ENCODE results near the gene PCBP4.

PCBP4 gene

DNA sequence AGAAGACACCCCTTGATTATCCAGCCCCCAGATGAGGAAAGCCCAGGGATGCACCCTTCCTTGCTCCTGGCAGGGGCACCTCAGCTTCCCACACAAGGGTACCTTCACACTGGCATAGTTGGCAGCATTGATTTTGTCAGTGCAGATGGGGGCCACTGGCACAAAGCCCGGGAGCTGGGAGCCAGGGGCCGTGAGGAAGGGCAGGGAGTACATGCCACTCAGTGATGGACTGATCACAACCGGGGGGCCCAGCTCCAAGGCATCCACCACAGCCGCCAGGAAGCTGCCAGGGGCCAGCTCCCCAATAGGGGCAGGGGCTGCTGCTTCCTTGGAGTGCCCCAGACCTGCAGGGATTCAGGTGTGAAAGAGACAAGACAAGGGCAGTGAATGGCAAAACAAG lies 2.6 kb upstream of the PCBP4 start:
- H3K4me1 ChIP-seq (ENCODE audit: low read length) = peaks cover 20% of the 10 kb centered on the region
- no peak overlapping the region for H3K27ac ChIP-seq (ENCODE audit: low read length)
- H3K27me3 ChIP-seq (ENCODE audit: low read depth, low read length) = no peaks in the 10 kb centered on the region
- H2AFZ ChIP-seq (ENCODE audit: low read depth, low read length) = no peak overlapping the region
- no peaks in the 10 kb centered on the region for H3K9me3 ChIP-seq (ENCODE audit: insufficient read depth, low read length)
- peaks cover 8% of the 10 kb centered on the region for H3K79me2 ChIP-seq (ENCODE audit: low read length)
- no peak overlapping the region for H3K4me2 ChIP-seq (ENCODE audit: low read length)
- no peak overlapping the region for H3K4me3 ChIP-seq (ENCODE audit: low read length)
- no peak overlapping the region for H3K9ac ChIP-seq (ENCODE audit: low read length)
- H3K36me3 ChIP-seq (replicated peaks; ENCODE audit: low read depth, low read length) = peaks cover 5% of the 10 kb centered on the region
- no peak for TF ChIP-seq EZH2phosphoT487 (IDR thresholded peaks at IDR 0.05; ENCODE audit: low read depth)
- TF ChIP-seq, protein P1, sequence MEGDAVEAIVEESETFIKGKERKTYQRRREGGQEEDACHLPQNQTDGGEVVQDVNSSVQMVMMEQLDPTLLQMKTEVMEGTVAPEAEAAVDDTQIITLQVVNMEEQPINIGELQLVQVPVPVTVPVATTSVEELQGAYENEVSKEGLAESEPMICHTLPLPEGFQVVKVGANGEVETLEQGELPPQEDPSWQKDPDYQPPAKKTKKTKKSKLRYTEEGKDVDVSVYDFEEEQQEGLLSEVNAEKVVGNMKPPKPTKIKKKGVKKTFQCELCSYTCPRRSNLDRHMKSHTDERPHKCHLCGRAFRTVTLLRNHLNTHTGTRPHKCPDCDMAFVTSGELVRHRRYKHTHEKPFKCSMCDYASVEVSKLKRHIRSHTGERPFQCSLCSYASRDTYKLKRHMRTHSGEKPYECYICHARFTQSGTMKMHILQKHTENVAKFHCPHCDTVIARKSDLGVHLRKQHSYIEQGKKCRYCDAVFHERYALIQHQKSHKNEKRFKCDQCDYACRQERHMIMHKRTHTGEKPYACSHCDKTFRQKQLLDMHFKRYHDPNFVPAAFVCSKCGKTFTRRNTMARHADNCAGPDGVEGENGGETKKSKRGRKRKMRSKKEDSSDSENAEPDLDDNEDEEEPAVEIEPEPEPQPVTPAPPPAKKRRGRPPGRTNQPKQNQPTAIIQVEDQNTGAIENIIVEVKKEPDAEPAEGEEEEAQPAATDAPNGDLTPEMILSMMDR (IDR thresholded peaks at IDR 0.05; ENCODE audit: low read depth, low read length) = no peak
- no peaks in the 10 kb centered on the region for H4K20me1 ChIP-seq (ENCODE audit: insufficient read depth, low read length)

DNA sequence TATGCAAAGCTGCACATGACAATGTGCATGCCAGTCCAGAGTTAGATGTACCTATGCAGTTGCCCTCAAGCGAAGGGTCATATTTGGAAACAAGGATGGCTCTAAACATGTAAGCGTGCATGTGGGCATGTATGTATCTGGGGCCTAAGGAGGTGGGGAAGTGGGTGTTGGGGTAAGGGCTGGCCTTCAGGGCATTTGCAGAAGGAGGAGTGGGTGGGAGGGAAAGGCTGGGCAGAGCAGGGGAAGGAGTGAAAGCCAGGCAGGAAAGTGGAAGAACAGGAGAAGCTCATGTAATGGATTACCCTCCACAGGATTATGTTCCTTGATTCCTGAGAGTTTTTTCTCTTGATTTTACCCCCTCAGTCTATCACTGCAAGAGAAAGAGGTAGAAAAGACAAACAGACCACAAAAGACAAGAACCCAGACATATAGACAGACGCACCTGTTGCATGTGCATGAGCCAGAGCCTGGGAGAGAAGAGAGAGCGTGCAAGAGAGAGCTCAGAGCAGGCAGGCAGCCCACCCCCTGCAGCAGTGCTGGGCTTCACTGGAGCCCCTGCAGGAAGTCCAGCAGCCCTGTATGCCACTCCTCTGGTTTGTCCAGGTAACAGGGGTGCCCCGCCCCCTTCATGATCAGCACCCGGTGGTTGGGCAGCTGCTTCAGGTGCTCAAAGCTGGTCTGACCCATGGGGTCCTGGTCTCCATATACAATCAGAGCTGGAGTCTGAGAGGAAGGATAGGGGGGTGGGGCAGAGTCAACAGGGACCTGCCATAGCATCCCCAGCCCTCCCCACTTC lies 1.8 kb upstream of the PCBP4 start:
- TF ChIP-seq, protein P1 (IDR thresholded peaks at IDR 0.05; ENCODE audit: low read depth, low read length) = no peak
- no peak for TF ChIP-seq EZH2phosphoT487 (IDR thresholded peaks at IDR 0.05; ENCODE audit: low read depth)
- Histone ChIP-seq H3K79me2 (ENCODE audit: low read length) (peaks cover 8% of the 10 kb centered on the region), H3K4me1 (ENCODE audit: low read length) (peaks cover 14% of the 10 kb centered on the region), H4K20me1 (ENCODE audit: insufficient read depth, low read length) (no peaks in the 10 kb centered on the region), H3K36me3 (replicated peaks; ENCODE audit: low read depth, low read length) (peaks cover 5% of the 10 kb centered on the region), H3K4me2 (ENCODE audit: low read length) (peak overlapping the region; percentile 93; the same call in 1 of the 2 replicates), H2AFZ (ENCODE audit: low read depth, low read length) (no peak overlapping the region), H3K4me3 (ENCODE audit: low read length) (no peak overlapping the region), H3K27ac (ENCODE audit: low read length) (no peak overlapping the region), H3K27me3 (ENCODE audit: low read depth, low read length) (no peaks in the 10 kb centered on the region), H3K9ac (ENCODE audit: low read length) (no peak overlapping the region), H3K9me3 (ENCODE audit: insufficient read depth, low read length) (no peaks in the 10 kb centered on the region)

DNA sequence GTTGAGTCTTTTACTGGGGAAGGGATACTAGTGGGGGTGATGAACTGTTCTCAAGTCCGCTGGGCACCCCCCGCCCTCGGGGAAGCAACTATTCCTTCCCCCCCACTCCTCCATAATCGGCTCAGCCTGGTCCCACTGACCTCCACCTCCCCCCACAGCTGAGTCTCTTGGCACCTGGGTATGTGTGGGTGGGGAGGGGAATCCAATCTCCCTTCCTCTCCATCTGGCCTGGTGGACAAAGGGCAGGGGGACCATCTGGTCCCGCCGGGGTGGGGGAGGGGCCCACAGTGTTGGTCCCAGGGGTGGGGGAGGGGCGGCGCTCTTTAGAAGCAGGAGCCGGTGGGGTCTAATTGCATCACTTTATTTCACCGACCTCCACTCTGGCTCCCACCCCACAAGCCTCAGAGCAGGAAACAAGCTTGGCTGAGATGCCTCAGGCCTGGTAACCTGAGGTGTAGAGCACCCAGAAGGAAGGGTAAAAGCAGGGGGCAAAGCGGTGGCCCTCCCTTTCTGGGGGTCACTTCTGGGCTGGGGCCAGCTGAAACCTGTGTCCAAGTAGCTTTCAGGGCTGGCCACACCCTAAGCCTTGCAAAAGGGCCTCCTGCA lies 1.0 kb upstream of the PCBP4 start:
- no peak overlapping the region for H3K27ac ChIP-seq (ENCODE audit: low read length)
- H3K4me2 ChIP-seq (ENCODE audit: low read length) = peak overlapping the region; percentile 93
- H4K20me1 ChIP-seq (ENCODE audit: insufficient read depth, low read length) = no peaks in the 10 kb centered on the region
- H3K4me1 ChIP-seq (ENCODE audit: low read length) = peaks cover 13% of the 10 kb centered on the region
- H3K9ac ChIP-seq (ENCODE audit: low read length) = peak overlapping the region; percentile 86
- H3K9me3 ChIP-seq (ENCODE audit: insufficient read depth, low read length) = no peaks in the 10 kb centered on the region
- peaks cover 3% of the 10 kb centered on the region for H3K79me2 ChIP-seq (ENCODE audit: low read length)
- TF ChIP-seq EZH2phosphoT487 (IDR thresholded peaks at IDR 0.05; ENCODE audit: low read depth) = no peak
- TF ChIP-seq, protein P1 (IDR thresholded peaks at IDR 0.05; ENCODE audit: low read depth, low read length) = no peak
- no peaks in the 10 kb centered on the region for H3K27me3 ChIP-seq (ENCODE audit: low read depth, low read length)
- H3K4me3 ChIP-seq (ENCODE audit: low read length) = peak overlapping the region; percentile 92
- 0 out of 2 replicates have a peak overlapping the region, but pooled peaks have one; percentile 27 for H2AFZ ChIP-seq (ENCODE audit: low read depth, low read length)
- peaks cover 5% of the 10 kb centered on the region for H3K36me3 ChIP-seq (replicated peaks; ENCODE audit: low read depth, low read length)

DNA sequence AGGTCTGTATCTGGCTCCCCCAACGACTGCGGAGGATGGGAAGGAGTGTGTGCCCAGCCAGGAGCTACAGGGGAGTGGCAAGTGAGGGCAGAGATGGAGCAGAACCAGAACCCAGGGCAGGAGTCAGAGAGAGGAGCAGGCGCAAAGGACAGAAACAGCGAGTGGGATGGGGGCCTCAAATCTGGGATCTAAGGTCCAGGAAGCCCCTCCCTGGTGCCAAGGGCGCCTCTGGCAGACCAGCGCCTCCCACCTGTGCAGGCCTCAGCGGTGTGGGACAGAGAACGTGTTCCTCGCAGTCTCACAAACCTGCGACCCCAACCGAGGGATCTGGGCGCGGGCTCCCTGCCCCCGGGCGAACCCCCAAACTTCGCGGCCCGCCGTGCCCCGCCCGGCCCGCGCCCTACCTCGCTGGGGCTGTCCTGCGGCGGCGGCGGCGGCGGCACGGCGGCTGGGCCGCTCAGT lies 301 bp downstream of the PCBP4 start:
- Histone ChIP-seq H2AFZ (ENCODE audit: low read depth, low read length) (no peak overlapping the region; the same call in 1 of the 2 replicates), H3K27me3 (ENCODE audit: low read depth, low read length) (no peaks in the 10 kb centered on the region), H3K9me3 (ENCODE audit: insufficient read depth, low read length) (no peaks in the 10 kb centered on the region), H3K27ac (ENCODE audit: low read length) (no peak overlapping the region), H3K4me1 (ENCODE audit: low read length) (peaks cover 13% of the 10 kb centered on the region), H4K20me1 (ENCODE audit: insufficient read depth, low read length) (no peaks in the 10 kb centered on the region), H3K4me3 (ENCODE audit: low read length) (peak overlapping the region; percentile 88), H3K4me2 (ENCODE audit: low read length) (peak overlapping the region; percentile 97), H3K9ac (ENCODE audit: low read length) (peak overlapping the region; percentile 78), H3K36me3 (replicated peaks; ENCODE audit: low read depth, low read length) (peaks cover 5% of the 10 kb centered on the region), H3K79me2 (ENCODE audit: low read length) (no peaks in the 10 kb centered on the region)
- TF ChIP-seq, protein P1 (IDR thresholded peaks at IDR 0.05; ENCODE audit: low read depth, low read length) = no peak
- TF ChIP-seq EZH2phosphoT487 (IDR thresholded peaks at IDR 0.05; ENCODE audit: low read depth) = no peak

Measured in OCI-LY3 (cell line).